Body of pancreas (tissue), 4 donors: ENCODE measurements around the gene CDK14. TPM values are rescaled to one million over a fixed set of nuclear protein-coding genes. Genes with fewer than 3 reads are reported as not detected.

Source experiments
- ATAC-seq: fragments of 150-250 bp; one replicate; pipeline ENCODE4 v1.9.1; 2016
- DNase-seq, 4 donors: peaks; one replicate each; pipeline ENCODE4 v3.0.0-alpha.2; 2019
- H3K27ac ChIP-seq, 4 donors: fragments of 200-600 bp; sonication (generic); 1 replicate in 3 of 4; 2 replicates in 1 of 4; pipeline versions ENCODE4 v1.5.1 to v1.6.1; 2016 to 2019; ENCODE audit warnings: mild to moderate bottlenecking in 1 of 4, mixed read lengths in 1 of 4, moderate library complexity in 1 of 4
- H3K27me3 ChIP-seq, 2 donors: fragments of 200-600 bp; sonication (generic); one replicate each; pipeline ENCODE4 v1.6.0; 2016; ENCODE audit warnings: mild to moderate bottlenecking in 1 of 2
- H3K36me3 ChIP-seq, 2 donors: fragments of 200-600 bp; sonication (generic); replicated peaks in 1 of 2; 2 replicates each; pipeline ENCODE4 v1.5.1; 2016; ENCODE audit warnings: low read depth in 2 of 2; ENCODE audit not compliant: insufficient read depth in 1 of 2
- H3K4me1 ChIP-seq: fragments of 200-600 bp; sonication (generic); one replicate; pipeline ENCODE4 v1.6.0; 2016
- H3K4me3 ChIP-seq, 2 donors: fragments of 200-600 bp; sonication (generic); 1 replicate in 1 of 2; 2 replicates in 1 of 2; pipeline ENCODE4 v1.5.1; 2016 to 2019
- H3K9me3 ChIP-seq, 3 donors: fragments of 200-600 bp; sonication (generic); 1 replicate in 2 of 3; 2 replicates in 1 of 3; pipeline ENCODE4 v1.5.1; 2016
- CTCF ChIP-seq, 7 experiments: fragments of 450-650 bp in 4 of 7; fragments of 200-600 bp in 3 of 7; sonication (generic) in 3 of 7; IDR thresholded peaks; one replicate each; pipeline ENCODE4 v1.5.1; 2016 to 2019; ENCODE audit warnings: antibody characterized with exemption in 7 of 7
- POLR2A ChIP-seq, 3 donors: fragments of 450-650 bp; IDR thresholded peaks; one replicate each; pipeline ENCODE4 v1.6.1; 2016; ENCODE audit warnings: antibody characterized with exemption in 3 of 3, mild to moderate bottlenecking in 2 of 3
- WGBS, 2 donors: methylation state at CpG; one replicate each; pipeline ENCODE4 v1.1.5; 2017; 5-methylcytosine and 5-hydroxymethylcytosine counted together
- intact Hi-C: fragments of 100-400 bp; cut with DNase I; formaldehyde crosslinking; loops from one replicate; pipeline ENCODE4 v1.15.1; 2023
- total RNA-seq, 2 donors: library from RNA; depleted of rRNA; stranded (reverse); fragments of >200 nt; gene quantifications; one replicate each; pipeline ENCODE4 v1.1.0, GENCODE V29; 2016

The CDK14 gene
- total RNA-seq, 2 donors from 2014 or later = 21.8 to 35.6 TPM

- Histone ChIP-seq H3K4me1 (no peaks in the 10 kb centered on the region), H3K9me3 (no peaks in the 10 kb centered on the region), H3K27me3 (no peaks in the 10 kb centered on the region), H3K36me3 (no peaks in the 10 kb centered on the region), H3K4me3 (no peak overlapping the region), H3K27ac (no peak overlapping the region)
- ATAC-seq (no peak), DNase-seq (no peak)
- 59 to 100% methylated on average over 1 of the region's 1 CpG for WGBS, 2 donors
- intact Hi-C loops = no loop called here
- no peak for TF ChIP-seq POLR2A (IDR thresholded peaks at IDR 0.05)
These were observed 411.2 kb downstream of the CDK14 start for GRCh38 chr7:91007371-91007770.

GRCh38 chr7:91013078-91013477, 417.0 kb downstream of the CDK14 start:
- intact Hi-C loops = no loop called here
- no peak for DNase-seq
- H3K4me1 ChIP-seq = no peaks in the 10 kb centered on the region
- 88 to 94% methylated on average over 1 of the region's 1 CpG for WGBS, 2 donors
- H3K9me3 ChIP-seq = no peaks in the 10 kb centered on the region
- no peaks in the 10 kb centered on the region for H3K36me3 ChIP-seq
- no peak overlapping the region for H3K27ac ChIP-seq
- H3K4me3 ChIP-seq = no peak overlapping the region
- no peaks in the 10 kb centered on the region for H3K27me3 ChIP-seq
- ATAC-seq = no peak
- no peak for TF ChIP-seq POLR2A (IDR thresholded peaks at IDR 0.05)
- TF ChIP-seq CTCF (IDR thresholded peaks at IDR 0.05) = no peak

DNA sequence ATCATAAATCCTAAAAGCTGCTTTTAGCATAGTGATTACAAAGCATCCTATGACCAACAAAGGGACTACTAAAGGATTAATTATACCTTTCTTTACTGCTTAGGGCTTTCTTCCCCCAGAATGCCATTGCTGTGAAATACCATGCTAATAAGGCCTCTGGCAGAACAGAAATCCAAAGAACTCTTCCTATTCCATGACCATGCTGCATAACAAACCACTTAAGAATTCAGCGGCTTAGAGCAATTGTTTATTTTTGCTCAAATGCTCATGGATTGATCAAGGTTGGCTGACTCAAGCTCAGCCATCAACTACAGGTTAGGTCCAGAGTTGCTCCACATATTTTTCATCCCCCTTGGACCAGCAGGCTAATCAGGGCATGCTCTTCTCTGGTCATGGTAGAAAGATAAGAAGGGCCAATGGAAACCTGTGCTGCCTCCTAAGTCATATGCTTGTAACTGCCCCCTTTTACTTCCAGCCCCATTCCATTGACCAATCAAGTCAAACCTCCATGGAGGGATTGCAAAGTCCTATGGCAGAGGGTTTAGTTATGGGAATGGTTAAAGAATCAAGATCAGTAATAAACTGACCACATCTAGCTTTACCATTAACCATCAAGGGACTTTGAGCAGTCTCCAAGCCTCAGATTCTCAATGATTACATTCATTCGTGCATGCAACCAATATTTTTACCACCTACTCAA, 423.7 kb downstream of the CDK14 start:
- no peaks in the 10 kb centered on the region for H3K9me3 ChIP-seq
- DNase-seq (no peak), ATAC-seq (no peak)
- no peak overlapping the region for H3K4me3 ChIP-seq
- intact Hi-C loops = no loop called here
- no peak for TF ChIP-seq POLR2A (IDR thresholded peaks at IDR 0.05)
- no peaks in the 10 kb centered on the region for H3K27me3 ChIP-seq
- 91% methylated on average over 2 of the region's 2 CpGs for WGBS, 2 donors
- H3K4me1 ChIP-seq = no peaks in the 10 kb centered on the region
- H3K27ac ChIP-seq = no peak overlapping the region
- H3K36me3 ChIP-seq = no peaks in the 10 kb centered on the region

DNA sequence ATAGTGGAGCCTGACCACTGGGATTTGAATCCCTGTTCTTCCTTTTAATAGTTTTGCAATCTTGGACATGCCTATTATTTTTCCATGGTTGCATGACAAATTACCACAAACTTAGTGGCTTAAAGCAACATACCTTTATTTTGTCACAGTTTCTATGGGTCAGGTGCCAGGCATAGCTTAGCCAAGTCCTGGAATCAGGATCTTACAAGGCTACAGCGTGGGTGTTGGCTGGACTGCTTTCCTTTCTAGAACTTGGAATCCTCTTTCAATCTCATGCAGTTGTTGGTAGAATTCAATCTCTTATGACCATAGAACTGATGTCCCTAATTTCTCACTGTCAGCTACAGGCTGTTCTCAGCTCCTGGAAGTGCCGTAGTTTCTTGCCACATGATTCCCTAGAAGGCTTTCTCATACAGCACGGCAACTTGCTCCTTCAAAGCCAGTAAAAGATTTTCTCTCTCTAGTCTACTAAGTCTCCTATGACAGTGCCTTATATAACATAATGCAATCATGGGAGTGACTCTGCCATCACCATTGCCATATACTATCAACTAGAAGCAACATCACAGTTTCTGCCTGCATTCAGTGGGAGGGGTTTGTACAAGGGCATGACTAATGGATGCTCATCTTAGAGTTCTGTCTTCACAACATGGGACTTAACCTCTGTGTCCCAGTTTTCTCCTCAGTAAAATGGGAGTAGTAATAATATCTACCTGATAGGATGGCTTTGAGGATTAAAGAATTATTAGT, 424.7 kb downstream of the CDK14 start:
- Histone ChIP-seq H3K9me3 (no peaks in the 10 kb centered on the region), H3K4me1 (no peaks in the 10 kb centered on the region), H3K27ac (no peak overlapping the region), H3K4me3 (no peak overlapping the region), H3K27me3 (no peaks in the 10 kb centered on the region), H3K36me3 (no peaks in the 10 kb centered on the region)
- ATAC-seq = no peak
- TF ChIP-seq CTCF (IDR thresholded peaks at IDR 0.05) (no peak), POLR2A (IDR thresholded peaks at IDR 0.05) (no peak)
- 86 to 95% methylated on average over 3 of the region's 3 CpGs for WGBS, 2 donors
- intact Hi-C loops = no loop called here
- no peak for DNase-seq

DNA sequence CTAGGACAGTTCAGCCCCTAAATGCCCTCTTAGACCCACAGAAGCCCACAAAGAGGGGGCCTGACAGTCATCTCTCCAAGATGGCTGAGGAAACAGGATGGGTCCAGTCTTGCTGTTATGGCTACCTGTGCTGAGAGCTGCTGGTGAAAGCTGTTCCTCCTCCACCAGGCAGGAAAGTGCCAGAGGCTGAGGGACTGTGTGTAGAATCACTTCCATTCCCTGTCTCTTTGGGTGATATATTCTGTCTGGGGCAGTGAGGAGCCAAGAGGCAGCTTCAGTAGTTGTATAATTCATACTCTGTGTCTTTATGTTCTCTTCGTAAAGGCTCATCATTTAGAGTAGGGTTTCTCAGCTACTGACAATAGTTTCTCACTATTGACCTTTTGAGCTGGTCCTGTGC, 425.8 kb downstream of the CDK14 start:
- 90 to 95% methylated on average over 1 of the region's 1 CpG for WGBS, 2 donors
- Histone ChIP-seq H3K36me3 (no peaks in the 10 kb centered on the region), H3K4me3 (no peak overlapping the region), H3K9me3 (no peaks in the 10 kb centered on the region), H3K4me1 (no peaks in the 10 kb centered on the region), H3K27ac (no peak overlapping the region), H3K27me3 (no peaks in the 10 kb centered on the region)
- no peak for DNase-seq
- TF ChIP-seq POLR2A (IDR thresholded peaks at IDR 0.05) (no peak), CTCF (IDR thresholded peaks at IDR 0.05) (no peak)
- ATAC-seq = no peak
- intact Hi-C loops = no loop called here
